ENCODE measurements around the gene LAMC3.

The LAMC3 gene

GRCh38 chr9:131072107-131072870, 63.3 kb downstream of the LAMC3 start:
- no peak for DNase-seq

- no peak for DNase-seq
Observed at GRCh38 chr9:131072871-131073237, 63.9 kb downstream of the LAMC3 start.

GRCh38 chr9:131076347-131077195, 67.6 kb downstream of the LAMC3 start:
- peak in 11 of 51 donors; percentile 18 to 59 (median 37) for DNase-seq

- no peak for DNase-seq
Observed at GRCh38 chr9:131078427-131079366, 69.7 kb downstream of the LAMC3 start.

GRCh38 chr9:131080589-131080988, 71.6 kb downstream of the LAMC3 start:
- no peak for DNase-seq

GRCh38 chr9:131081868-131082267, 72.9 kb downstream of the LAMC3 start:
- DNase-seq = no peak

GRCh38 chr9:131082774-131083512, 74.0 kb downstream of the LAMC3 start:
- no peak for DNase-seq

- no peak for DNase-seq
Observed at GRCh38 chr9:131084661-131085369, 75.8 kb downstream of the LAMC3 start.

GRCh38 chr9:131085370-131086122, 76.6 kb downstream of the LAMC3 start:
- no peak for DNase-seq

GRCh38 chr9:131087354-131087893, 78.5 kb downstream of the LAMC3 start:
- DNase-seq = no peak

GRCh38 chr9:131090025-131090787, 81.2 kb downstream of the LAMC3 start:
- DNase-seq = no peak

- DNase-seq = no peak
Observed at GRCh38 chr9:131091352-131091992, 82.5 kb downstream of the LAMC3 start.

GRCh38 chr9:131092030-131092429, 83.1 kb downstream of the LAMC3 start:
- no peak for DNase-seq

GRCh38 chr9:131092548-131093440, 83.8 kb downstream of the LAMC3 start:
- DNase-seq = no peak

- no peak for DNase-seq
Observed at GRCh38 chr9:131094015-131094414, 85.0 kb downstream of the LAMC3 start.

GRCh38 chr9:131094622-131095021, 85.6 kb downstream of the LAMC3 start:
- peak in 1 of 51 donors; percentile 32 for DNase-seq

All from hypothalamus (tissue), 51 donors.